Calu3 (cell line): ENCODE measurements around the gene TTC33. TPM values are rescaled to one million over a fixed set of nuclear protein-coding genes. Genes with fewer than 3 reads are reported as not detected.
"Not testable (repeated sequence)": the region's sequence is repeated elsewhere in the genome, so short reads cannot be mapped to it uniquely, and the experiment has no call there.

ENCODE experiments used
- BruUV-seq: library from RNA; stranded (reverse); fragments of 400-500 nt; replicated peaks from 2 replicates; lab custom pipeline; 2021; lab: Mats Ljungman, UMichigan
- CTCF ChIA-PET: fragments of 300-600 bp; sonication (Branson Sonifier 250); formaldehyde crosslinking; loops from one replicate; lab custom pipeline; 2022; ENCODE audit warnings: antibody characterized with exemption; lab: Charles Lee
- DNase-seq: peaks from one replicate; pipeline ENCODE4 v3.0.0; 2022
- H3K27ac Mint-ChIP-seq: one replicate; pipeline ENCODE4 v1.8.0; 2022; ENCODE audit warnings: mixed read lengths; ENCODE audit not compliant: unreplicated experiment
- H3K27me3 Mint-ChIP-seq: one replicate; pipeline ENCODE4 v1.8.0; 2022; ENCODE audit warnings: mixed read lengths; ENCODE audit not compliant: unreplicated experiment
- H3K36me3 Mint-ChIP-seq: one replicate; pipeline ENCODE4 v1.8.0; 2022; ENCODE audit warnings: mild to moderate bottlenecking, moderate library complexity, mixed read lengths; ENCODE audit not compliant: insufficient read depth, unreplicated experiment
- H3K4me1 Mint-ChIP-seq: one replicate; pipeline ENCODE4 v1.8.0; 2022; ENCODE audit warnings: mild to moderate bottlenecking, low read depth, mixed read lengths; ENCODE audit not compliant: unreplicated experiment
- H3K4me3 Mint-ChIP-seq: one replicate; pipeline ENCODE4 v1.8.0; 2022; ENCODE audit warnings: mild to moderate bottlenecking, low read depth, moderate library complexity, mixed read lengths; ENCODE audit not compliant: unreplicated experiment
- H3K9me3 Mint-ChIP-seq: one replicate; pipeline ENCODE4 v1.8.0; 2022; ENCODE audit warnings: low read depth, mixed read lengths; ENCODE audit not compliant: unreplicated experiment
- intact Hi-C: fragments of 100-400 bp; cut with micrococcal nuclease; formaldehyde crosslinking; loops from one replicate; pipeline ENCODE4 v1.10.0; 2022; ENCODE audit not compliant: unreplicated experiment
- total RNA-seq: library from RNA; stranded (reverse); gene quantifications from 2 replicates; pipeline ENCODE4 v1.2.3, GENCODE V29; 2022
- TF ChIP-seq, protein P1 (sequence below): fragments of 200-600 bp; IDR thresholded peaks from one replicate; pipeline ENCODE4 v1.8.0; 2022; ENCODE audit warnings: antibody characterized with exemption; ENCODE audit not compliant: unreplicated experiment

Gene TTC33
- total RNA-seq, 1 experiment from 2014 or later = 11.3 TPM

DNA sequence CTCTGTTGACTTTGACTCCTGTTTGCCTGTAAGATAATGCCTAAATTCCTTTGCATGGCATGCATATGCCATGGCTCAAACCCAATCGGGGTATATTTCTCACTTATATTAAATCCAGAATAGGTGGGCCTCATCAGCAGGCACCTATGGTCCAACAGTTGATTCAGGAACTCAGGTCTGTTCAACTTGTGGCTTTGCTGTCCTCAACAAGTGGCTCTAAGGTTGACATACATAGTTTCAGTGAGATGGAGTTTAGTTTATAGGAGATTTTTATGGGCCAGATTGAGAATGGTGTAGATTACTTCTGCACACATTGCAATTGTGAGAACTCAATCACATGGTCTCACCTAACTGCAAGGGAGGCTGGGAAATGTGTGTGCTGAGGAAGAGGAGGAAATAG is 107.6 kb downstream of the TTC33 start:
- TF ChIP-seq, protein P1, sequence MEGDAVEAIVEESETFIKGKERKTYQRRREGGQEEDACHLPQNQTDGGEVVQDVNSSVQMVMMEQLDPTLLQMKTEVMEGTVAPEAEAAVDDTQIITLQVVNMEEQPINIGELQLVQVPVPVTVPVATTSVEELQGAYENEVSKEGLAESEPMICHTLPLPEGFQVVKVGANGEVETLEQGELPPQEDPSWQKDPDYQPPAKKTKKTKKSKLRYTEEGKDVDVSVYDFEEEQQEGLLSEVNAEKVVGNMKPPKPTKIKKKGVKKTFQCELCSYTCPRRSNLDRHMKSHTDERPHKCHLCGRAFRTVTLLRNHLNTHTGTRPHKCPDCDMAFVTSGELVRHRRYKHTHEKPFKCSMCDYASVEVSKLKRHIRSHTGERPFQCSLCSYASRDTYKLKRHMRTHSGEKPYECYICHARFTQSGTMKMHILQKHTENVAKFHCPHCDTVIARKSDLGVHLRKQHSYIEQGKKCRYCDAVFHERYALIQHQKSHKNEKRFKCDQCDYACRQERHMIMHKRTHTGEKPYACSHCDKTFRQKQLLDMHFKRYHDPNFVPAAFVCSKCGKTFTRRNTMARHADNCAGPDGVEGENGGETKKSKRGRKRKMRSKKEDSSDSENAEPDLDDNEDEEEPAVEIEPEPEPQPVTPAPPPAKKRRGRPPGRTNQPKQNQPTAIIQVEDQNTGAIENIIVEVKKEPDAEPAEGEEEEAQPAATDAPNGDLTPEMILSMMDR = no peak
- intact Hi-C loops = no loop called here
- Mint-ChIP-seq H3K36me3 (no peaks in the 10 kb centered on the region), H3K9me3 (peaks cover 3% of the 10 kb centered on the region), H3K4me3 (no peak overlapping the region), H3K27ac (no peak overlapping the region), H3K4me1 (peaks cover 13% of the 10 kb centered on the region), H3K27me3 (no peaks in the 10 kb centered on the region)
- no peak for DNase-seq
- CTCF ChIA-PET = no interaction called here
- no TSS peak for BruUV-seq

DNA sequence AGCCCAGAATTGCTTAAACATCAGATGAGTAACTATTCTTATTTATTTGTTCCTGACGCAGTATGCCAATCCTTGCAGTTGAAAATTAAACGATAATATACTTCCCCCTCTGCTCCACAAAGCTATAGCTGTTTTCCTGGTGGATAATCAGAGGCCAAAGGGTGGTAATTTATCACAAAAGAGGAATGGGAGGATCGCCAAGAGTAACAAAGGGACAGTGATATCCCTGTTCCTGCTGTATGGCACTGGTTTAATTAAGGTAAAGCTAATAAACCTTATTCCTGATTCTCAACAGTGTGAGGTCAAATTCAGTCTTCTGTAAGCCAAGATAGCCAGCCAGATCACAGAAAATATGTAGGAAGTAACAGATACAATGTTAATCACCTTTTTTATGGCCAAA is 109.5 kb downstream of the TTC33 start:
- no peaks in the 10 kb centered on the region for H3K27me3 Mint-ChIP-seq
- H3K4me1 Mint-ChIP-seq = peaks cover 15% of the 10 kb centered on the region
- CTCF ChIA-PET = interaction anchor here (0.5 to 0.6 kb wide), 2 partner anchors 152 to 547 kb away, joined by 3 to 5 read pairs; partner anchors contain the start of gene PRKAA1
- peaks cover 3% of the 10 kb centered on the region for H3K9me3 Mint-ChIP-seq
- H3K27ac Mint-ChIP-seq = peak overlapping the region; percentile 42
- peak; percentile 9 for DNase-seq
- H3K4me3 Mint-ChIP-seq = no peak overlapping the region
- TF ChIP-seq, protein P1 = no peak
- intact Hi-C loops = no loop called here
- BruUV-seq = no TSS peak
- no peaks in the 10 kb centered on the region for H3K36me3 Mint-ChIP-seq

DNA sequence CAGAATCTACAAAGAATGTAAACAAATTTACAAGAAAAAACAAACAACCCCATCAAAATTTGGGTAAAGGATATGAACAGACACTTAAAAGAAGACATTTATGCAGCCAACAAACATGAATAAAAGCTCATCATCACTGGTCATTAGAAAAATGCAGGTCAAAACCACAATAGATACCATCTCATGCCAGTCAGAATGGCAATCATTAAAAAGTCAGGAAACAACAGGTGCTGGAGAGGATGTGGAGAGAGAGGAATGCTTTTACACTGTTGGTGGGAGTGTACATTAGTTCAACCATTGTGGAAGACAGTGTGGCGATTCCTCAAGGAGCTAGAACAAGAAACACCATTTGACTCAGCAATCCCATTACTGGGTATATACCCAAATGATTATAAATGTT is 116.2 kb downstream of the TTC33 start:
- H3K27me3 Mint-ChIP-seq, CTCF ChIA-PET: not testable (repeated sequence)

DNA sequence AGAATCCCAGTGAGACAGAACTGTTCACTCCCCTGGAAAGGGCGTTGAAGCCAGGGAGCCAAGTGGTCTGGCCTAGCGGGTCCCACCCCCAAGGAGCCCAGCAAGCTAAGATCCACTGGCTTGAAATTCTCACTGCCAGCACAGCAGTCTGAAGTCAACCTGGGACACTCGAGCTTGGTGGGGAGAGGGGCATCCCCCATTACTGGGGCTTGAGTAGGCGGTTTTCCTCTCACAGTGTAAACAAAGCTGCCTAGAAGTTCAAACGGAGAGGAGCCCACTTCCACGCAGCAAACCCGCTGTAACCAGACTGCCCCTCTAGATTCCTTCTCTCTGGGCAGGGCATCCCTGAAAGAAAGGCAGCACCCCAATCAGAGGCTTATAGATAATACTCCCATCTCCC is 121.2 kb downstream of the TTC33 start:
- BruUV-seq = no TSS peak
- no peak overlapping the region for H3K4me3 Mint-ChIP-seq
- no peaks in the 10 kb centered on the region for H3K36me3 Mint-ChIP-seq
- CTCF ChIA-PET = no interaction called here
- H3K27me3 Mint-ChIP-seq = no peaks in the 10 kb centered on the region
- TF ChIP-seq, protein P1 = no peak
- intact Hi-C loops = no loop called here
- peaks cover 7% of the 10 kb centered on the region for H3K9me3 Mint-ChIP-seq
- DNase-seq = no peak
- H3K27ac Mint-ChIP-seq = no peak overlapping the region
- no peaks in the 10 kb centered on the region for H3K4me1 Mint-ChIP-seq

More for the DNA sequence above, 116.2 kb downstream of the TTC33 start:
- H3K4me1 Mint-ChIP-seq, H3K4me3 Mint-ChIP-seq, H3K36me3 Mint-ChIP-seq, DNase-seq, H3K9me3 Mint-ChIP-seq, intact Hi-C loops, BruUV-seq, H3K27ac Mint-ChIP-seq: not testable (repeated sequence)

DNA sequence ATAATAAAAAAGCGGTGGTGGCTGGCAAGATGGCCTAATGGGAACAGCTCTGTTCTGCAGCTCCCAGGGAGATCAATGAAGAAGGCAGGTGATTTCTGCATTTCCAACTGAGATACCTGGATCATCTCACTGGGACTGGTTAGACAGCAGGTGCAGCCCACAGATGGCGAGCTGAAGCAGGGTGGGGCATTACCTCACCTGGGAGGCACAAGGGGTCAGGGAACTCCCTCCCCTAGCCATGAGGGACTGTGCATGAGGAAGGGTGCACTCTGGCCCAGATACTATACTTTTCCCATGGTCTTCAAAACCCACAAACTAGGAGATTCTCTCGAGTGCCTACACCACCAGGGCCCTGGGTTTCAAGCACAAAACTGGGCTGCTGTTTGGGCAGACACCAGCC is 121.6 kb downstream of the TTC33 start:
- peaks cover 7% of the 10 kb centered on the region for H3K9me3 Mint-ChIP-seq
- no peaks in the 10 kb centered on the region for H3K36me3 Mint-ChIP-seq

More for the DNA sequence above, 121.6 kb downstream of the TTC33 start:
- TF ChIP-seq, protein P1 = no peak
- no TSS peak for BruUV-seq
- Mint-ChIP-seq H3K4me3 (no peak overlapping the region), H3K4me1 (no peaks in the 10 kb centered on the region), H3K27me3 (no peaks in the 10 kb centered on the region), H3K27ac (no peak overlapping the region)
- CTCF ChIA-PET = no interaction called here
- intact Hi-C loops = no loop called here
- no peak for DNase-seq
